Pancreas (tissue), 10 donors: Measurements from ENCODE around the gene TKT. TPM values are rescaled to one million over a fixed set of nuclear protein-coding genes. Genes with fewer than 3 reads are reported as not detected.

Source experiments
- ATAC-seq, 4 donors: fragments of 200-7000 bp; cut with Tn5 transposase; one replicate each; pipeline versions ENCODE4 v1.8.0 to v1.9.1; 2020; ENCODE audit warnings: mild to moderate bottlenecking in 4 of 4, moderate library complexity in 4 of 4
- DNase-seq, 6 donors: peaks; one replicate each; pipeline ENCODE4 v3.0.0-alpha.2; 2020
- FAIRE-seq: peaks from 2 replicates; lab custom pipeline; 2012; peaks lifted over from hg19 to GRCh38; lab: Jason Lieb, UNC
- H3K27ac ChIP-seq, 4 donors: fragments of 200-600 bp; sonication (generic); 1 replicate in 3 of 4; 2 replicates in 1 of 4; pipeline versions ENCODE4 v1.5.0 to v1.8.0; 2020
- H3K27me3 ChIP-seq, 4 donors: fragments of 200-600 bp; one replicate each; pipeline ENCODE4 v1.8.0; 2021
- H3K36me3 ChIP-seq, 3 donors: fragments of 200-600 bp; sonication (generic) in 1 of 3; one replicate each; pipeline versions ENCODE4 v1.5.0 to v1.8.0; 2020 to 2021
- H3K4me1 ChIP-seq, 3 donors: fragments of 200-600 bp; one replicate each; pipeline ENCODE4 v1.8.0; 2021
- H3K4me3 ChIP-seq, 4 donors: fragments of 200-600 bp; sonication (generic) in 2 of 4; one replicate each; pipeline versions ENCODE4 v1.5.0 to v1.8.0; 2020 to 2021
- H3K9me3 ChIP-seq, 4 donors: fragments of 200-600 bp; one replicate each; pipeline ENCODE4 v1.8.0; 2021
- CTCF ChIP-seq, 4 donors: fragments of 200-600 bp; sonication (generic) in 3 of 4; IDR thresholded peaks; one replicate each; pipeline versions ENCODE4 v1.5.0 to v1.8.0; 2021; ENCODE audit warnings: antibody characterized with exemption in 4 of 4
- WGBS, 2 donors: extraction: QIAGEN DNeasy Blood & Tissue Kit; methylation state at CpG; one replicate each; pipeline ENCODE4 v1.1.7; 2013; 5-methylcytosine and 5-hydroxymethylcytosine counted together
- intact Hi-C, 3 donors: fragments of 100-400 bp; cut with DNase I; formaldehyde crosslinking; loops; one replicate each; pipeline versions ENCODE4 v1.11.1 to v1.14.2; 2022
- polyA plus RNA-seq, 2 donors: library from polyadenylated mRNA; stranded (reverse); fragments of 200-250 nt; gene quantifications; one replicate each; pipeline ENCODE4 v1.2.3, GENCODE V29; 2013
- total RNA-seq, 6 donors: library from RNA; stranded (reverse); fragmentation: NEBNext Ultra II Directional in 4 of 6; extraction: Animal tissue kit (Norgen Biotek cat#: 25700) in 4 of 6; gene quantifications; one replicate each; pipeline versions ENCODE4 v1.2.1 to v1.2.4, GENCODE V29; 2021 to 2023
- donor health status: healthy with polysubstance abuse.
- donor health status: DM: no; HTN: no; CAD: no; lungs with moderate emphysema.
- donor health status: DM: no; HTN: no; CAD: no.
- donor health status: control.
- donor health status: control.
- donor health status: Bipolar disorder and iron deficiency.
- donor health status: DM: yes; HTN: yes; CAD: no.
- donor health status: DM: no; HTN: no; CAD: no.
- donor health status: DM: no; HTN: no; CAD: no.
- donor health status: DM: yes; HTN: yes; CAD: no.

The TKT gene
- total and polyA plus RNA-seq, 8 donors, result 114 to 306 (median 195) TPM

- H3K9me3 ChIP-seq, result no peaks in the 10 kb centered on the region
- DNase-seq (no peak), ATAC-seq (no peak), FAIRE-seq (no peak)
- intact Hi-C loops, result no loop called here
- no peaks in the 10 kb centered on the region for H3K27me3 ChIP-seq
- no peak for TF ChIP-seq CTCF (IDR thresholded peaks at IDR 0.05)
- peaks cover 0 to 4% (median 0%) of the 10 kb centered on the region in 3 donors for H3K4me1 ChIP-seq
- H3K27ac ChIP-seq, result no peak overlapping the region
- H3K4me3 ChIP-seq, result no peak overlapping the region
- H3K36me3 ChIP-seq, result peaks cover 0 to 60% (median 9%) of the 10 kb centered on the region in 3 donors
- WGBS, 2 donors, result 92 to 94% methylated on average over 4 of the region's 4 CpGs
Observed at GRCh38 chr3:53187430-53187829, 68.4 kb downstream of the TKT start.

- no peaks in the 10 kb centered on the region for H3K9me3 ChIP-seq
- FAIRE-seq, result no peak
- WGBS, 2 donors, result 95 to 97% methylated on average over 9 of the region's 9 CpGs
- intact Hi-C loops, result no loop called here
- H3K4me1 ChIP-seq, result no peaks in the 10 kb centered on the region
- H3K27ac ChIP-seq, result no peak overlapping the region
- H3K4me3 ChIP-seq, result no peak overlapping the region
- no peaks in the 10 kb centered on the region for H3K27me3 ChIP-seq
- peaks cover 0 to 67% (median 9%) of the 10 kb centered on the region in 3 donors for H3K36me3 ChIP-seq
- no peak for DNase-seq
- no peak for TF ChIP-seq CTCF (IDR thresholded peaks at IDR 0.05)
- ATAC-seq, result no peak
Observed at GRCh38 chr3:53186726-53187125, 69.1 kb downstream of the TKT start.

- FAIRE-seq (no peak), DNase-seq (peak in 1 of 6 donors; percentile 32), ATAC-seq (no peak)
- Histone ChIP-seq H3K9me3 (no peaks in the 10 kb centered on the region), H3K4me1 (no peaks in the 10 kb centered on the region), H3K27me3 (no peaks in the 10 kb centered on the region), H3K36me3 (peaks cover 0 to 75% (median 9%) of the 10 kb centered on the region in 3 donors), H3K27ac (no peak overlapping the region), H3K4me3 (no peak overlapping the region)
- TF ChIP-seq CTCF (IDR thresholded peaks at IDR 0.05), result no peak
- intact Hi-C loops, result no loop called here
- 90 to 91% methylated on average over 20 of the region's 20 CpGs for WGBS, 2 donors
Observed at GRCh38 chr3:53185761-53186465, 69.9 kb downstream of the TKT start.

- FAIRE-seq (no peak), ATAC-seq (no peak), DNase-seq (peak in 1 of 6 donors; percentile 4)
- Histone ChIP-seq H3K27ac (no peak overlapping the region), H3K4me1 (no peaks in the 10 kb centered on the region), H3K27me3 (no peaks in the 10 kb centered on the region), H3K36me3 (peaks cover 0 to 78% (median 19%) of the 10 kb centered on the region in 3 donors), H3K4me3 (no peak overlapping the region), H3K9me3 (no peaks in the 10 kb centered on the region)
- TF ChIP-seq CTCF (IDR thresholded peaks at IDR 0.05), result no peak
- WGBS, 2 donors, result 92 to 94% methylated on average over 7 of the region's 7 CpGs
- intact Hi-C loops, result no loop called here
Observed at GRCh38 chr3:53184701-53185100, 71.1 kb downstream of the TKT start.

- no peak overlapping the region for H3K27ac ChIP-seq
- WGBS, 2 donors, result 97 to 98% methylated on average over 9 of the region's 9 CpGs
- no peak overlapping the region for H3K4me3 ChIP-seq
- no peak for ATAC-seq
- FAIRE-seq, result no peak
- no peak for TF ChIP-seq CTCF (IDR thresholded peaks at IDR 0.05)
- H3K9me3 ChIP-seq, result no peaks in the 10 kb centered on the region
- H3K27me3 ChIP-seq, result no peaks in the 10 kb centered on the region
- H3K4me1 ChIP-seq, result no peaks in the 10 kb centered on the region
- DNase-seq, result no peak
- peaks cover 0 to 80% (median 25%) of the 10 kb centered on the region in 3 donors for H3K36me3 ChIP-seq
- intact Hi-C loops, result no loop called here
Observed at GRCh38 chr3:53183514-53183913, 72.3 kb downstream of the TKT start.
